ENCODE results near the gene WDFY2. TPM values are rescaled to one million over a fixed set of nuclear protein-coding genes. Genes with fewer than 3 reads are reported as not detected.

The WDFY2 gene
- total RNA-seq, 1 donor from 2014 or later = 16.2 TPM

DNA sequence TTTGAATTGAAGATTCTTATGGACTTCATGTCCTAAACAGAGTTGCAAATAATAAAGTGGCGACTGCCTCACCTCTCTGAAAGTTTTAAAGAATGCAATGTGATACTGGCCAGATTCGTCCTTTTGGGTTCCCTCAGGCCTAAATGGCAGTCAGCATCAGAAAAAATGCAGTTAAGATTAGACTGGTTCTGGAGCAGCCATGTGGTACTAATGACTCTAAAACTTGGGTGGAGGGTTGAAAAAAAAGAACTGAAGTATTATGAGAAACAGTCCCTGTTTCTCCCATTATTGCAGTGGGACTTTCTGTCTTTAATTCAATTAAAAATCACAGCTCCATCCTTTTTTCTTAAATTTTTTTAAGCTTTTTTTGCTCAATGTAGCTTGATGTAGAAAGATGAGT lies 37.3 kb downstream of the WDFY2 start:
- H3K4me3 ChIP-seq (ENCODE audit: insufficient read depth, low read depth, low read length) = no peak overlapping the region
- peaks cover 12% of the 10 kb centered on the region for H3K4me1 ChIP-seq (ENCODE audit: insufficient read depth, low read length)
- no peak for DNase-seq (ENCODE audit: low read depth)
- no peaks in the 10 kb centered on the region for H3K27me3 Mint-ChIP-seq (ENCODE audit: low read depth, unreplicated experiment)
- H3K27ac ChIP-seq (ENCODE audit: low read depth, low read length) = no peak overlapping the region
- no peaks in the 10 kb centered on the region for H3K9me3 Mint-ChIP-seq (ENCODE audit: unreplicated experiment)
- no peak for TF ChIP-seq EZH2 (IDR thresholded peaks at IDR 0.05; ENCODE audit: insufficient read depth, low read length)
- TF ChIP-seq, protein P1, sequence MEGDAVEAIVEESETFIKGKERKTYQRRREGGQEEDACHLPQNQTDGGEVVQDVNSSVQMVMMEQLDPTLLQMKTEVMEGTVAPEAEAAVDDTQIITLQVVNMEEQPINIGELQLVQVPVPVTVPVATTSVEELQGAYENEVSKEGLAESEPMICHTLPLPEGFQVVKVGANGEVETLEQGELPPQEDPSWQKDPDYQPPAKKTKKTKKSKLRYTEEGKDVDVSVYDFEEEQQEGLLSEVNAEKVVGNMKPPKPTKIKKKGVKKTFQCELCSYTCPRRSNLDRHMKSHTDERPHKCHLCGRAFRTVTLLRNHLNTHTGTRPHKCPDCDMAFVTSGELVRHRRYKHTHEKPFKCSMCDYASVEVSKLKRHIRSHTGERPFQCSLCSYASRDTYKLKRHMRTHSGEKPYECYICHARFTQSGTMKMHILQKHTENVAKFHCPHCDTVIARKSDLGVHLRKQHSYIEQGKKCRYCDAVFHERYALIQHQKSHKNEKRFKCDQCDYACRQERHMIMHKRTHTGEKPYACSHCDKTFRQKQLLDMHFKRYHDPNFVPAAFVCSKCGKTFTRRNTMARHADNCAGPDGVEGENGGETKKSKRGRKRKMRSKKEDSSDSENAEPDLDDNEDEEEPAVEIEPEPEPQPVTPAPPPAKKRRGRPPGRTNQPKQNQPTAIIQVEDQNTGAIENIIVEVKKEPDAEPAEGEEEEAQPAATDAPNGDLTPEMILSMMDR (IDR thresholded peaks at IDR 0.05; ENCODE audit: insufficient read depth, low read depth, low read length) = no peak
- no peak overlapping the region for H3K9ac ChIP-seq (ENCODE audit: low read length)
- peaks cover 75% of the 10 kb centered on the region for H3K4me1 Mint-ChIP-seq (ENCODE audit: low read depth, unreplicated experiment)
- no peak overlapping the region for H2AFZ ChIP-seq (ENCODE audit: low read depth, low read length)
- H3K4me3 Mint-ChIP-seq (ENCODE audit: unreplicated experiment) = no peak overlapping the region
- no peak for FAIRE-seq
- no peak overlapping the region for H3K4me2 ChIP-seq (ENCODE audit: low read length)
- no peaks in the 10 kb centered on the region for H3K9me3 ChIP-seq (ENCODE audit: insufficient read depth, low read depth, low read length)
- no peaks in the 10 kb centered on the region for H3K36me3 ChIP-seq (ENCODE audit: insufficient read depth, low read length)
- peaks cover 9% of the 10 kb centered on the region for H4K20me1 ChIP-seq (ENCODE audit: insufficient read depth, low read length)
- peak overlapping the region; percentile 3 for H3K27ac Mint-ChIP-seq (ENCODE audit: unreplicated experiment)
- no peaks in the 10 kb centered on the region for H3K36me3 Mint-ChIP-seq (ENCODE audit: low read depth, unreplicated experiment)
- H3K27me3 ChIP-seq (ENCODE audit: insufficient read depth, low read length) = no peaks in the 10 kb centered on the region
- peaks cover 68% of the 10 kb centered on the region for H3K79me2 ChIP-seq (ENCODE audit: insufficient read depth, low read length)

DNA sequence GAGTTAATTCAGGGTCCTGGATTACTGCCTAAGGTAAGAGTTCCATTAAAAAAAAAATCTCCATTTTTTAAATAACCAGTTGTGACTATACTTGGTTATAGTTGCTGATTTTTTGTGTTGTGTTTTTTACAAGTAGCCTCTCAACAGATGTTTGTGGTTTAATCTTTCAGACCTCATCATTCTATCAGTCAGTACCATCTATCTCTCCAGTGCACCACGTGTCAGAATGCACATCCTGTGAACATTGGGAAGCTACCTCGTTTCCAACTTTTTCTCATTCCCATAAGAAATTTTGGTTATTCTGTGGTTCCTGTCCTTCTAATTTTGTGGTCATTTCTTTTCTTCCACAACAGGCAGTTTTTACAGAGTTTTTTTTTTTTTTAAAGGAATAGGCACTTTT lies 39.2 kb downstream of the WDFY2 start:
- Histone ChIP-seq H3K4me2 (ENCODE audit: low read length) (no peak overlapping the region), H3K9ac (ENCODE audit: low read length) (no peak overlapping the region), H2AFZ (ENCODE audit: low read depth, low read length) (no peak overlapping the region), H3K4me1 (ENCODE audit: insufficient read depth, low read length) (peaks cover 12% of the 10 kb centered on the region), H3K9me3 (ENCODE audit: insufficient read depth, low read depth, low read length) (no peaks in the 10 kb centered on the region), H4K20me1 (ENCODE audit: insufficient read depth, low read length) (peaks cover 15% of the 10 kb centered on the region), H3K36me3 (ENCODE audit: insufficient read depth, low read length) (no peaks in the 10 kb centered on the region), H3K27me3 (ENCODE audit: insufficient read depth, low read length) (no peaks in the 10 kb centered on the region), H3K79me2 (ENCODE audit: insufficient read depth, low read length) (peaks cover 68% of the 10 kb centered on the region), H3K4me3 (ENCODE audit: insufficient read depth, low read depth, low read length) (no peak overlapping the region), H3K27ac (ENCODE audit: low read depth, low read length) (no peak overlapping the region)
- Mint-ChIP-seq H3K27me3 (ENCODE audit: low read depth, unreplicated experiment) (no peaks in the 10 kb centered on the region), H3K4me3 (ENCODE audit: unreplicated experiment) (no peak overlapping the region), H3K27ac (ENCODE audit: unreplicated experiment) (peak overlapping the region; percentile 30), H3K4me1 (ENCODE audit: low read depth, unreplicated experiment) (peaks cover 63% of the 10 kb centered on the region), H3K9me3 (ENCODE audit: unreplicated experiment) (no peaks in the 10 kb centered on the region), H3K36me3 (ENCODE audit: low read depth, unreplicated experiment) (no peaks in the 10 kb centered on the region)
- DNase-seq (ENCODE audit: low read depth) = peak; percentile 49
- no peak for TF ChIP-seq EZH2 (IDR thresholded peaks at IDR 0.05; ENCODE audit: insufficient read depth, low read length)
- TF ChIP-seq, protein P1 (IDR thresholded peaks at IDR 0.05; ENCODE audit: insufficient read depth, low read depth, low read length) = no peak
- FAIRE-seq = no peak

DNA sequence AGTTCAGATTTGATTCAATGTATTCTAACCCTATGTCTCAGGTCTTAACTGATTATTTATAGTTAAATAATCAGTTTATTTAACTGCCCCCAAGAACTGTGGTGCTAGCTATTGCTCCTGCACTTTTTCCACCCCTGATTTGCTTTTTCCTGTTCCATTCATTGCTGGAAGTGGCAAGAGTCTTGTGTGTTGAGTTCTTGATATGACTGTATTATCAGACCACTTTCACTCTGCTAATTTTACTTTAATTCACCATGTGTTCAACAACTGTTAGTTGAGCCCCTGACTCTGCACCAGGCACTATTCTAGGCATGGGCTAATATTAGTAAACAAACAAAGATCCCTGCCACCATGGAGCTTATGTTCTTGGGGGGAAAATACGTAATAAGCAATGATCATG lies 39.9 kb downstream of the WDFY2 start:
- no peak overlapping the region for H3K27ac ChIP-seq (ENCODE audit: low read depth, low read length)
- H3K4me3 Mint-ChIP-seq (ENCODE audit: unreplicated experiment) = no peak overlapping the region
- H3K27me3 Mint-ChIP-seq (ENCODE audit: low read depth, unreplicated experiment) = no peaks in the 10 kb centered on the region

More for the DNA sequence above, 39.9 kb downstream of the WDFY2 start:
- FAIRE-seq (no peak), DNase-seq (ENCODE audit: low read depth) (no peak)
- Histone ChIP-seq H4K20me1 (ENCODE audit: insufficient read depth, low read length) (peaks cover 15% of the 10 kb centered on the region), H3K36me3 (ENCODE audit: insufficient read depth, low read length) (no peaks in the 10 kb centered on the region), H3K27me3 (ENCODE audit: insufficient read depth, low read length) (no peaks in the 10 kb centered on the region), H3K4me2 (ENCODE audit: low read length) (no peak overlapping the region), H3K9ac (ENCODE audit: low read length) (no peak overlapping the region), H3K4me3 (ENCODE audit: insufficient read depth, low read depth, low read length) (no peak overlapping the region), H3K9me3 (ENCODE audit: insufficient read depth, low read depth, low read length) (no peaks in the 10 kb centered on the region), H3K4me1 (ENCODE audit: insufficient read depth, low read length) (peaks cover 5% of the 10 kb centered on the region), H3K79me2 (ENCODE audit: insufficient read depth, low read length) (peaks cover 64% of the 10 kb centered on the region), H2AFZ (ENCODE audit: low read depth, low read length) (no peak overlapping the region)
- Mint-ChIP-seq H3K9me3 (ENCODE audit: unreplicated experiment) (no peaks in the 10 kb centered on the region), H3K36me3 (ENCODE audit: low read depth, unreplicated experiment) (no peaks in the 10 kb centered on the region), H3K27ac (ENCODE audit: unreplicated experiment) (no peak overlapping the region), H3K4me1 (ENCODE audit: low read depth, unreplicated experiment) (peaks cover 62% of the 10 kb centered on the region)
- no peak for TF ChIP-seq EZH2 (IDR thresholded peaks at IDR 0.05; ENCODE audit: insufficient read depth, low read length)
